Coronary artery (tissue), 2 donors: ENCODE measurements around the gene RXRB.

Experiments used
- DNase-seq: peaks from one replicate; pipeline ENCODE4 v3.0.0-alpha.2; 2017; ENCODE audit warnings: low spot score
- H3K27ac ChIP-seq, 2 donors: fragments of 200-600 bp; sonication (generic); one replicate each; pipeline ENCODE4 v1.5.1; 2016 to 2019
- H3K4me3 ChIP-seq: fragments of 200-600 bp; sonication (generic); 2 replicates; pipeline ENCODE4 v1.5.1; 2016; ENCODE audit warnings: mild to moderate bottlenecking, moderate library complexity
- TF ChIP-seq, protein P1 (sequence below): fragments of 200-600 bp; sonication (generic); IDR thresholded peaks from one replicate; pipeline ENCODE4 v1.5.1; 2019; ENCODE audit warnings: antibody characterized with exemption

The RXRB gene

DNA sequence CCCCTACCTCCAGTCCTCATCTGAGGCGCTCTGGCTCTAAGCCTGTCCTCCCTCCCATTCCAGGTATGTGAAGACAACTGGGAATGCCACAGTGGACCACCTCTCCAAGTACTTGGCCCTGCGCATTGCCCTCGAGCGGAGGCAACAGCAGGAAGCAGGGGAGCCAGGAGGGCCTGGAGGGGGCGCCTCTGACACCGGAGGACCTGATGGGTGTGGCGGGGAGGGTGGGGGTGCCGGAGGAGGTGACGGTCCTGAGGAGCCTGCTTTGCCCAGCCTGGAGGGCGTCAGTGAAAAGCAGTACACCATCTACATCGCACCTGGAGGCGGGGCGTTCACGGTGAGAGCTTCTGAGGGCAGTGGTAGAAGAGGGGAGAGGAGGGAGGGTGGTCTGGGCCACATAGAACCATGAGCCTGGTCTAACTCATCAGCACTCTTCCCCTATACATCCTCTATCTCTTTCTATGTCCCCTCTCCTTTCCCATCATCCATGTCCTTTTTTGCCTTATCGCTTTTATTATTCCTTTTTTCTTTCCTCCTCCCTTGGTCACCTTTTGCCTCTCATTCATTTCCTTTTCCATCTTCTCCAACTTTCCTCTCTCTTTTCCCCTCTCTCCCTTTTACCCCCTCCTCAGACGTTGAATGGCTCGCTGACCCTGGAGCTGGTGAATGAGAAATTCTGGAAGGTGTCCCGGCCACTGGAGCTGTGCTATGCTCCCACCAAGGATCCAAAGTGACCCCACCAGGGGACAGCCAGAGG lies 11.4 kb upstream of the RXRB start:
- TF ChIP-seq, protein P1, sequence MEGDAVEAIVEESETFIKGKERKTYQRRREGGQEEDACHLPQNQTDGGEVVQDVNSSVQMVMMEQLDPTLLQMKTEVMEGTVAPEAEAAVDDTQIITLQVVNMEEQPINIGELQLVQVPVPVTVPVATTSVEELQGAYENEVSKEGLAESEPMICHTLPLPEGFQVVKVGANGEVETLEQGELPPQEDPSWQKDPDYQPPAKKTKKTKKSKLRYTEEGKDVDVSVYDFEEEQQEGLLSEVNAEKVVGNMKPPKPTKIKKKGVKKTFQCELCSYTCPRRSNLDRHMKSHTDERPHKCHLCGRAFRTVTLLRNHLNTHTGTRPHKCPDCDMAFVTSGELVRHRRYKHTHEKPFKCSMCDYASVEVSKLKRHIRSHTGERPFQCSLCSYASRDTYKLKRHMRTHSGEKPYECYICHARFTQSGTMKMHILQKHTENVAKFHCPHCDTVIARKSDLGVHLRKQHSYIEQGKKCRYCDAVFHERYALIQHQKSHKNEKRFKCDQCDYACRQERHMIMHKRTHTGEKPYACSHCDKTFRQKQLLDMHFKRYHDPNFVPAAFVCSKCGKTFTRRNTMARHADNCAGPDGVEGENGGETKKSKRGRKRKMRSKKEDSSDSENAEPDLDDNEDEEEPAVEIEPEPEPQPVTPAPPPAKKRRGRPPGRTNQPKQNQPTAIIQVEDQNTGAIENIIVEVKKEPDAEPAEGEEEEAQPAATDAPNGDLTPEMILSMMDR, result no peak
- no peak for DNase-seq
- Histone ChIP-seq H3K27ac (no peak overlapping the region), H3K4me3 (no peak overlapping the region)

DNA sequence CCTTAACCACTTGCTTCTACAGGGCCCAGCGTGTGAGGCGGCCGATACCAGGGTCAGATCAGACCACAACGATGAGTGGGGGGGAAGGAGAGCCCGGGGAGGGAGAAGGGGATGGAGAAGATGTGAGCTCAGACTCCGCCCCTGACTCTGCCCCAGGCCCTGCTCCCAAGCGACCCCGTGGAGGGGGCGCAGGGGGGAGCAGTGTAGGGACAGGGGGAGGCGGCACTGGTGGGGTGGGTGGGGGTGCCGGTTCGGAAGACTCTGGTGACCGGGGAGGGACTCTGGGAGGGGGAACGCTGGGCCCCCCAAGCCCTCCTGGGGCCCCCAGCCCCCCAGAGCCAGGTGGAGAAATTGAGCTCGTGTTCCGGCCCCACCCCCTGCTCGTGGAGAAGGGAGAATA lies 10.7 kb upstream of the RXRB start:
- TF ChIP-seq, protein P1, result no peak
- DNase-seq, result no peak
- H3K4me3 ChIP-seq, result no peak overlapping the region
- no peak overlapping the region for H3K27ac ChIP-seq

DNA sequence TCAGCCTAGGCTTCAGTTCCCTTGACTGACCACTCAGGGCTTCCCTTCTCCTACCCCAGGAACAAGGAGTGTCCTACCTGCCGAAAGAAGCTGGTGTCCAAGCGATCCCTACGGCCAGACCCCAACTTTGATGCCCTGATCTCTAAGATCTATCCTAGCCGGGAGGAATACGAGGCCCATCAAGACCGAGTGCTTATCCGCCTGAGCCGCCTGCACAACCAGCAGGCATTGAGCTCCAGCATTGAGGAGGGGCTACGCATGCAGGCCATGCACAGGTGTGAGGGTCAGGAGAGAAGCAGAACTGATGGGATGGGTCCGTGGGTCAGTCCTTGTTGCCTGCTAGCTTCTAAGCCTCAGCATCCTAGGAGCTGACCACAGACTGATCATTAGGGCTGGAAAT lies 9.4 kb upstream of the RXRB start:
- TF ChIP-seq, protein P1, result no peak
- H3K27ac ChIP-seq, result no peak overlapping the region
- no peak overlapping the region for H3K4me3 ChIP-seq
- DNase-seq, result no peak

DNA sequence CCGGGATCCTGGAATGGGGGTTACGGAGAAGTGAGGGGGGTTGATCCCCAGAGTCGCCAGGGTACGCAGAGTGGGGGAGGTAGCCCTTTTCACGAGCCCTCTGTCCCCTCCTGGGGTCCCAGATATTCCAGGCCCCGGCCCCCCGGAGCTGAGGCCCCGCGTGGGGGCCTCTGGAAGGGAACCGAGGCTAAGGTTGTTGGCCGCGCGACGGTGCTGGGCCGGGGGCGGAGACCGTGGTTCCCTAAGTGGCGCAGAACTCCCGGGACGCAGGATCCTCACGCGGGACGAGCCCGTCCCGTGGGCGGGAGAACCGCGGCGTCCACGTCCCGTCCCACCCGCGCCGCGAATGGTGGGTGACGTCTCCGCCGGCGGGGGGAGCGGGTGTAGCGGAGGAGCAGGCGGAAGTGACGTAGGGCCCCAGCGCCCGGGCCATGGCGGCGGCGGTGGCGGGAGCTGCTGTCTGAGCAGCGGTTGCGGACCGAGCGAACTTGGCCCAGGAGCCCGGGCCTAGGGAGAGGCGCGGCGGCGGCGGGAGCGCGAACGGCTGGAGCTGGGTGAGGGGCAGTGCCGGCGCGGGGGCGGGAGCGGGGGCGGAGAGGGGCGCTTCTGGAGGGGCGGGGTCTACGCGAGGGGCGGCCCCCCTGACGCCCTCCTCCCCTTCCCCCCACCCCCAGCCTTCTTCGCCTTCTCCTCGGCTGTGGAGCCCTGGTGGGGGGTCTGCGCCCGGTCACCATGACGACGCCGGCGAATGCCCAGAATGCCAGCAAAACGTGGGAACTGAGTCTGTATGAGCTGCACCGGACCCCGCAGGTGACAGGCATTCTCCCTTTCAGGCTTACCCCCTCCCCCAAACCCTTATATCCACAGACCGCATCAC lies 7.9 kb upstream of the RXRB start, which contains the start of gene RING1:
Gene RING1 (plus strand): TSS at position 410 of the 877 bp plus-strand sequence. CDS start 323 bp downstream, at position 733.
- H3K27ac ChIP-seq, result peak within 1 kb of the TSS; percentile 95 to 99
- H3K4me3 ChIP-seq, result peak within 1 kb of the TSS; percentile 99
- DNase-seq, result peak; percentile 92
- TF ChIP-seq, protein P1, result no peak

DNA sequence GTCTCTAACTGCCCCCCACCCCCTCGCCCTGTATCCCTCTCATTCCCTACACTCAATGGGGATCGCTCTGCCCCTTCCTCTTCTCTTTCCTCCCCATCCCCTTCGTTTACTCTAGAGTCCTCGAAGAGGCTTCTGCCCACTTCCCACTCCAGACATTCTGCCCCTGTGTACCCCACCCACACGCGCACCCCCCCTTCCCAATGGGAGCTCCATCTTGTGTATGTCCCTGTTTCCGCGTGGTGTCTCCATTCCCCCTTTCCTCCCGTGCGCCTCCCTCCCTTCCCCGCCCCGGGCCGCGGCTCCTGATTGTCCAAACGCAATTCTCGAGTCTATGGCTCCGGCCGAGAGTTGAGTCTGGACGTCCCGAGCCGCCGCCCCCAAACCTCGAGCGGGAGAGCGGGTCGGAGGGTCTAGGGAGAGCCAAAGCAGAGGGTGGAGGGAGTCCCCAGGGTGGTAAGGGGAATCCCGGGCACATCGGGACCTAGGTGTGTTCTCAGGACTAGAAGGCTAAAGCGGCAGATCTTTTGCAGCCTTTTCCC lies 7.2 kb upstream of the RXRB start:
- Histone ChIP-seq H3K27ac (peak overlapping the region; percentile 95 to 99), H3K4me3 (peak overlapping the region; percentile 99)
- DNase-seq, result no peak
- TF ChIP-seq, protein P1, result no peak

DNA sequence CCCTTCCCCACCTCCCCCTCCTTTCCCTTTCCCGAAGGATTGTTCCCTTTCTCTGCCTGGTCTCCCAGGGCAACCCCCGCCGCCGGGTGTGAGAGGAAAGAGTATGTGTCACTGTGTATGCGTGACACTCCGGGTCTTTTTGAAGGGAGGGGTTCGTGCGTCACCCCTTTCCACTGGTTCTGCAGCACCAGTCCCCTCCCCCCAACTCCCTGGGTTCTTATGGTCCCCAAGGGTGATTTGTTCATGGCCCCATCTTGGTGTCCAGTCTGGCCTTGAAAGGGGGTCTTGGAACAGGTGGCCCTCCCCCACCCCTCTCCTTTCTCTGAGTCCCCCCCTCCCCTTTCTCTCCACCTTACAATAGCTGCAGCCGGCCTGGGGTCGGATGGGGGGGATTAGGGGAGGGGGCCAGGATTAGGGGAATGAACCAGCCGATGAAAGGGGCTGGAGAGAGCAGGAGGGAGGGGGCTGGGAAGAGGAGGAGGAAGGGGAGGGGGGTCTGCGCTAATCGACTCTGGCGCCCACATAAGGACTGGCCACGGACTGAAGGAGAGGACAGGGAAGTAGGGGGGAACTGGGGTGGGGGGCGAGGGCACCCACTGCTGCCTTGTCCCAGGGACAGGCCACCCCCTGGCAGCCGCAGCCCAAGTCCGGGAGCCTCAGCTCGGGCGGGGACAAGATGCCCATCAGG lies 6.5 kb upstream of the RXRB start:
- H3K27ac ChIP-seq, result peak overlapping the region; percentile 95 to 99
- DNase-seq, result no peak
- TF ChIP-seq, protein P1, result no peak
- H3K4me3 ChIP-seq, result peak overlapping the region; percentile 99
